ENCODE results near the gene PADI6. TPM values are rescaled to one million over a fixed set of nuclear protein-coding genes. Genes with fewer than 3 reads are reported as not detected.

PADI6 gene
- total RNA-seq, 2 experiments from 2014 or later: not detected

DNA sequence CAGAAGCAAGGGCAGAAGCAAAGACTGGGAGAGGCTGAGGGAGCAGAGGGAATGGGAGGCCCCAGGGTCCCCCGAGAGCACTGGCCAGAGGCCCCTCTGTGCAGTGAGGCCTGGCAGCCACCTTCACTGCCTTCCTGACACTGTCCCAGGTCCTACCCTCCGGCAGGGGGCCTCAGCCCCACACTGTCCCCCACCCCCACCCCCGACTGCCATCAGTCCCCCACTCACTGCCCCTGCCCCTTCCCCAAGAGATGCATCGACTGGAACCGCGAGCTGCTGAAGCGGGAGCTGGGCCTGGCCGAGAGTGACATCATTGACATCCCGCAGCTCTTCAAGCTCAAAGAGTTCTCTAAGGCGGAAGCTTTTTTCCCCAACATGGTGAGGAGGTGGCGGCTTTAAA is 13.0 kb upstream of the PADI6 start:
- peaks cover 11% of the 10 kb centered on the region for H3K4me1 Mint-ChIP-seq (ENCODE audit: low read depth)
- no peak overlapping the region for H3K27ac Mint-ChIP-seq
- Histone ChIP-seq H3K27ac (ENCODE audit: low read depth in 1 of 2, low read length in 2 of 2) (no peak overlapping the region), H3K4me1 (ENCODE audit: insufficient read depth, low read length) (peaks cover 10% of the 10 kb centered on the region), H3K9me3 (ENCODE audit: control insufficient read depth in 1 of 2, insufficient read depth in 1 of 2, low read length in 2 of 2) (no peaks in the 10 kb centered on the region), H3K27me3 (ENCODE audit: control insufficient read depth in 1 of 2, insufficient read depth in 2 of 2, low read length in 2 of 2) (no peaks in the 10 kb centered on the region), H3K4me3 (ENCODE audit: low read length) (no peak overlapping the region), H3K36me3 (ENCODE audit: insufficient read depth, low read length) (no peaks in the 10 kb centered on the region)
- DNase-seq (no peak), ATAC-seq (ENCODE audit: poor library complexity) (no peak)
- H3K4me3 Mint-ChIP-seq: no peak overlapping the region
- ChIA-PET CTCF (no interaction called here), POLR2A (no interaction called here)
- TF ChIP-seq, protein P1, sequence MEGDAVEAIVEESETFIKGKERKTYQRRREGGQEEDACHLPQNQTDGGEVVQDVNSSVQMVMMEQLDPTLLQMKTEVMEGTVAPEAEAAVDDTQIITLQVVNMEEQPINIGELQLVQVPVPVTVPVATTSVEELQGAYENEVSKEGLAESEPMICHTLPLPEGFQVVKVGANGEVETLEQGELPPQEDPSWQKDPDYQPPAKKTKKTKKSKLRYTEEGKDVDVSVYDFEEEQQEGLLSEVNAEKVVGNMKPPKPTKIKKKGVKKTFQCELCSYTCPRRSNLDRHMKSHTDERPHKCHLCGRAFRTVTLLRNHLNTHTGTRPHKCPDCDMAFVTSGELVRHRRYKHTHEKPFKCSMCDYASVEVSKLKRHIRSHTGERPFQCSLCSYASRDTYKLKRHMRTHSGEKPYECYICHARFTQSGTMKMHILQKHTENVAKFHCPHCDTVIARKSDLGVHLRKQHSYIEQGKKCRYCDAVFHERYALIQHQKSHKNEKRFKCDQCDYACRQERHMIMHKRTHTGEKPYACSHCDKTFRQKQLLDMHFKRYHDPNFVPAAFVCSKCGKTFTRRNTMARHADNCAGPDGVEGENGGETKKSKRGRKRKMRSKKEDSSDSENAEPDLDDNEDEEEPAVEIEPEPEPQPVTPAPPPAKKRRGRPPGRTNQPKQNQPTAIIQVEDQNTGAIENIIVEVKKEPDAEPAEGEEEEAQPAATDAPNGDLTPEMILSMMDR (IDR thresholded peaks at IDR 0.05): no peak
- H3K9me3 Mint-ChIP-seq: no peaks in the 10 kb centered on the region
- intact Hi-C loops (cut with DNase I, micrococcal nuclease): no loop called here
- no peaks in the 10 kb centered on the region for H3K36me3 Mint-ChIP-seq (ENCODE audit: low read depth)
- peaks cover 5% of the 10 kb centered on the region for H3K27me3 Mint-ChIP-seq

- Histone ChIP-seq H3K36me3 (ENCODE audit: insufficient read depth, low read length) (no peaks in the 10 kb centered on the region), H3K27ac (ENCODE audit: low read depth in 1 of 2, low read length in 2 of 2) (no peak overlapping the region), H3K9me3 (ENCODE audit: control insufficient read depth in 1 of 2, insufficient read depth in 1 of 2, low read length in 2 of 2) (no peaks in the 10 kb centered on the region), H3K27me3 (ENCODE audit: control insufficient read depth in 1 of 2, insufficient read depth in 2 of 2, low read length in 2 of 2) (no peaks in the 10 kb centered on the region), H3K4me3 (ENCODE audit: low read length) (no peak overlapping the region), H3K4me1 (ENCODE audit: insufficient read depth, low read length) (peaks cover 10% of the 10 kb centered on the region)
- TF ChIP-seq, protein P1 (IDR thresholded peaks at IDR 0.05): no peak
- Mint-ChIP-seq H3K27ac (no peak overlapping the region), H3K9me3 (no peaks in the 10 kb centered on the region), H3K4me3 (no peak overlapping the region), H3K27me3 (peaks cover 10% of the 10 kb centered on the region), H3K36me3 (ENCODE audit: low read depth) (no peaks in the 10 kb centered on the region), H3K4me1 (ENCODE audit: low read depth) (peaks cover 11% of the 10 kb centered on the region)
- POLR2A ChIA-PET: no interaction called here
- ATAC-seq (ENCODE audit: poor library complexity) (no peak), DNase-seq (no peak)
- CTCF ChIA-PET: no interaction called here
- intact Hi-C loops (cut with DNase I, micrococcal nuclease): no loop called here
These were observed 12.2 kb upstream of the PADI6 start for GRCh38 chr1:17359808-17360207.

- Histone ChIP-seq H3K4me1 (ENCODE audit: insufficient read depth, low read length) (peaks cover 10% of the 10 kb centered on the region), H3K27me3 (ENCODE audit: control insufficient read depth in 1 of 2, insufficient read depth in 2 of 2, low read length in 2 of 2) (peaks cover 0 to 3% of the 10 kb centered on the region in 2 experiments), H3K4me3 (ENCODE audit: low read length) (no peak overlapping the region), H3K27ac (ENCODE audit: low read depth in 1 of 2, low read length in 2 of 2) (no peak overlapping the region), H3K36me3 (ENCODE audit: insufficient read depth, low read length) (no peaks in the 10 kb centered on the region), H3K9me3 (ENCODE audit: control insufficient read depth in 1 of 2, insufficient read depth in 1 of 2, low read length in 2 of 2) (no peaks in the 10 kb centered on the region)
- peaks cover 11% of the 10 kb centered on the region for H3K4me1 Mint-ChIP-seq (ENCODE audit: low read depth)
- H3K36me3 Mint-ChIP-seq (ENCODE audit: low read depth): no peaks in the 10 kb centered on the region
- no peak overlapping the region for H3K4me3 Mint-ChIP-seq
- ChIA-PET CTCF (no interaction called here), POLR2A (no interaction called here)
- no peak overlapping the region for H3K27ac Mint-ChIP-seq
- intact Hi-C loops (cut with DNase I, micrococcal nuclease): no loop called here
- H3K9me3 Mint-ChIP-seq: no peaks in the 10 kb centered on the region
- DNase-seq (no peak), ATAC-seq (ENCODE audit: poor library complexity) (no peak)
- H3K27me3 Mint-ChIP-seq: peaks cover 10% of the 10 kb centered on the region
- TF ChIP-seq, protein P1 (IDR thresholded peaks at IDR 0.05): no peak
These were observed 11.6 kb upstream of the PADI6 start for GRCh38 chr1:17360272-17360956.
